WTC11 (cell line): Measurements from ENCODE around the gene UGGT2. TPM values are rescaled to one million over a fixed set of nuclear protein-coding genes. Genes with fewer than 3 reads are reported as not detected.
"Not testable (repeated sequence)": the region's sequence is repeated elsewhere in the genome, so short reads cannot be mapped to it uniquely, and the experiment has no call there.

Source experiments
- ATAC-seq: fragments of 200-7000 bp; cut with Tn5 transposase; 2 replicates; pipeline ENCODE4 v1.10.0; 2021; ENCODE audit warnings: mild to moderate bottlenecking, moderate library complexity
- CTCF ChIA-PET: fragments of 300-600 bp; sonication (Branson Sonifier 250); formaldehyde crosslinking; loops from one replicate; lab custom pipeline; 2021; ENCODE audit warnings: antibody characterized with exemption; lab: Charles Lee
- POLR2A ChIA-PET: fragments of 350-600 bp; sonication (Branson Sonifier 250); formaldehyde crosslinking; loops from one replicate; lab custom pipeline; 2021; ENCODE audit warnings: antibody characterized with exemption; lab: Charles Lee
- DNase-seq: peaks from one replicate; pipeline ENCODE4 v3.0.0; 2021; ENCODE audit warnings: low spot score
- H3K27ac Mint-ChIP-seq: 2 replicates; pipeline ENCODE4 v1.8.0; 2021; ENCODE audit warnings: mixed read lengths
- H3K27me3 Mint-ChIP-seq: 2 replicates; pipeline ENCODE4 v1.8.0; 2021; ENCODE audit warnings: low read depth, mild to moderate bottlenecking, moderate library complexity, mixed read lengths
- H3K36me3 Mint-ChIP-seq: 2 replicates; pipeline ENCODE4 v1.8.0; 2021; ENCODE audit warnings: mixed read lengths
- H3K4me1 Mint-ChIP-seq: 2 replicates; pipeline ENCODE4 v1.8.0; 2022; ENCODE audit warnings: mixed read lengths
- H3K4me3 Mint-ChIP-seq: 2 replicates; pipeline ENCODE4 v1.8.0; 2021; ENCODE audit warnings: mild to moderate bottlenecking, moderate library complexity, mixed read lengths
- H3K9me3 Mint-ChIP-seq: 2 replicates; pipeline ENCODE4 v1.8.0; 2021; ENCODE audit warnings: mixed read lengths
- ARID4B ChIP-seq: sonication (generic); formaldehyde crosslinking; IDR thresholded peaks from 2 replicates; pipeline ENCODE4 v1.8.0; 2023; ENCODE audit warnings: missing genetic modification reagents, mild to moderate bottlenecking, borderline replicate concordance
- CDX4 ChIP-seq: fragments of 250-450 bp; sonication (Bioruptor Pico); IDR thresholded peaks from 2 replicates; pipeline ENCODE4 v1.9.0; 2021; ENCODE audit warnings: moderate library complexity, mild to moderate bottlenecking, inconsistent platforms, borderline replicate concordance
- CREB1 ChIP-seq: sonication (generic); formaldehyde crosslinking; IDR thresholded peaks from 2 replicates; pipeline ENCODE4 v1.8.0; 2023; ENCODE audit warnings: mild to moderate bottlenecking, missing genetic modification reagents
- CTCF ChIP-seq: fragments of 200-600 bp; IDR thresholded peaks from 2 replicates; pipeline ENCODE4 v1.8.0; 2022; ENCODE audit warnings: antibody characterized with exemption
- HMGXB4 ChIP-seq: sonication (generic); formaldehyde crosslinking; IDR thresholded peaks from 2 replicates; pipeline ENCODE4 v1.8.1; 2023; ENCODE audit warnings: mild to moderate bottlenecking, moderate library complexity, missing genetic modification reagents
- OVOL2 ChIP-seq: fragments of 250-450 bp; sonication (Bioruptor Pico); IDR thresholded peaks from 2 replicates; pipeline ENCODE4 v1.9.0; 2021; ENCODE audit warnings: mild to moderate bottlenecking, borderline replicate concordance
- PRRX2 ChIP-seq: fragments of 250-450 bp; sonication (Bioruptor Pico); IDR thresholded peaks from 2 replicates; pipeline ENCODE4 v1.8.0; 2021; ENCODE audit warnings: mild to moderate bottlenecking
- SMAD3 ChIP-seq: sonication (generic); formaldehyde crosslinking; IDR thresholded peaks from 2 replicates; pipeline ENCODE4 v1.8.0; 2022; ENCODE audit warnings: missing genetic modification reagents, mild to moderate bottlenecking, borderline replicate concordance
- ZSCAN18 ChIP-seq: fragments of 250-450 bp; sonication (Bioruptor Pico); IDR thresholded peaks from 2 replicates; pipeline ENCODE4 v2.1.2; 2022; ENCODE audit warnings: mild to moderate bottlenecking, moderate library complexity
- total RNA-seq: library from RNA; stranded (reverse); gene quantifications from 3 replicates; pipeline ENCODE4 v1.2.3, GENCODE V29; 2021

UGGT2 gene
- total RNA-seq, 1 experiment from 2014 or later, result 31.1 TPM

GRCh38 chr13:96052656-96053002, 572 bp downstream of the UGGT2 start:
- Mint-ChIP-seq H3K4me3 (peak overlapping the region; percentile 91), H3K4me1 (peaks cover 20% of the 10 kb centered on the region), H3K9me3 (peaks cover 16% of the 10 kb centered on the region), H3K36me3 (peaks cover 9% of the 10 kb centered on the region), H3K27ac (peak overlapping the region; percentile 94; the same call in 1 of the 2 replicates), H3K27me3 (no peaks in the 10 kb centered on the region)
- ChIA-PET POLR2A (interaction anchor here (1.0 to 1.3 kb wide), 3 partner anchors 12 to 33 kb away, joined by 3 read pairs; no protein-coding TSS in a partner anchor), CTCF (interaction anchor here (1.6 to 2.2 kb wide), 3 partner anchors 20 to 177 kb away, joined by 7 to 10 read pairs (median 8); no protein-coding TSS in a partner anchor)
- no peak for TF ChIP-seq CREB1
- no peak for TF ChIP-seq ZSCAN18 (CRISPR knock-in tag)
- TF ChIP-seq CDX4, result no peak
- ATAC-seq, result peak; percentile 18
- DNase-seq, result no peak

GRCh38 chr13:96051946-96052345, 1.3 kb downstream of the UGGT2 start:
- H3K27ac Mint-ChIP-seq, H3K27me3 Mint-ChIP-seq, POLR2A ChIA-PET, ATAC-seq, DNase-seq: not testable (repeated sequence)
- Mint-ChIP-seq H3K4me3 (peak overlapping the region; percentile 91), H3K4me1 (peaks cover 20% of the 10 kb centered on the region), H3K36me3 (peaks cover 15% of the 10 kb centered on the region), H3K9me3 (peaks cover 20% of the 10 kb centered on the region)
- CTCF ChIA-PET, result interaction anchor here (2.2 kb wide), 1 partner anchor 21 kb away, joined by 10 read pairs; no protein-coding TSS in a partner anchor

- DNase-seq, H3K27me3 Mint-ChIP-seq, POLR2A ChIA-PET, CTCF ChIA-PET, ATAC-seq, H3K27ac Mint-ChIP-seq: not testable (repeated sequence)
- H3K4me1 Mint-ChIP-seq, result peaks cover 20% of the 10 kb centered on the region
- peaks cover 20% of the 10 kb centered on the region for H3K9me3 Mint-ChIP-seq
- peaks cover 19% of the 10 kb centered on the region for H3K36me3 Mint-ChIP-seq
- H3K4me3 Mint-ChIP-seq, result peak overlapping the region; percentile 91; the same call in 1 of the 2 replicates
These were observed 1.7 kb downstream of the UGGT2 start for GRCh38 chr13:96051491-96051890.

- H3K27me3 Mint-ChIP-seq, CTCF ChIA-PET, ATAC-seq, DNase-seq, POLR2A ChIA-PET, H3K4me3 Mint-ChIP-seq, H3K27ac Mint-ChIP-seq: not testable (repeated sequence)
- peaks cover 26% of the 10 kb centered on the region for H3K9me3 Mint-ChIP-seq
- peaks cover 20% of the 10 kb centered on the region for H3K4me1 Mint-ChIP-seq
- H3K36me3 Mint-ChIP-seq, result peaks cover 24% of the 10 kb centered on the region
These were observed 2.2 kb downstream of the UGGT2 start for GRCh38 chr13:96050955-96051354.

GRCh38 chr13:96046449-96047126, 6.6 kb downstream of the UGGT2 start:
- ATAC-seq, CTCF ChIA-PET, H3K27me3 Mint-ChIP-seq, H3K27ac Mint-ChIP-seq, H3K4me3 Mint-ChIP-seq, DNase-seq, POLR2A ChIA-PET: not testable (repeated sequence)
- H3K4me1 Mint-ChIP-seq, result peaks cover 27% of the 10 kb centered on the region
- peaks cover 43% of the 10 kb centered on the region for H3K36me3 Mint-ChIP-seq
- peaks cover 47% of the 10 kb centered on the region for H3K9me3 Mint-ChIP-seq

GRCh38 chr13:96044238-96044637, 9.0 kb downstream of the UGGT2 start:
- ATAC-seq, result no peak
- H3K27me3 Mint-ChIP-seq, result no peaks in the 10 kb centered on the region
- H3K27ac Mint-ChIP-seq, result 0 out of 2 replicates have a peak overlapping the region, but pooled peaks have one; percentile 0
- ChIA-PET CTCF (no interaction called here), POLR2A (no interaction called here)
- H3K9me3 Mint-ChIP-seq, result peaks cover 46% of the 10 kb centered on the region
- no peak for DNase-seq
- peaks cover 53% of the 10 kb centered on the region for H3K36me3 Mint-ChIP-seq
- H3K4me1 Mint-ChIP-seq, result peaks cover 41% of the 10 kb centered on the region
- no peak overlapping the region for H3K4me3 Mint-ChIP-seq
- TF ChIP-seq CTCF, result no peak
- TF ChIP-seq HMGXB4 (CRISPR knock-in tag), result no peak
- TF ChIP-seq ARID4B (CRISPR knock-in tag), result no peak
- no peak for TF ChIP-seq SMAD3
- no peak for TF ChIP-seq OVOL2 (CRISPR knock-in tag)
- no peak for TF ChIP-seq PRRX2 (CRISPR knock-in tag)
